ENCODE measurements around the gene GMPS. TPM values are rescaled to one million over a fixed set of nuclear protein-coding genes. Genes with fewer than 3 reads are reported as not detected.

The GMPS gene
- total RNA-seq, 1 donor from 2014 or later = 82.3 TPM

DNA sequence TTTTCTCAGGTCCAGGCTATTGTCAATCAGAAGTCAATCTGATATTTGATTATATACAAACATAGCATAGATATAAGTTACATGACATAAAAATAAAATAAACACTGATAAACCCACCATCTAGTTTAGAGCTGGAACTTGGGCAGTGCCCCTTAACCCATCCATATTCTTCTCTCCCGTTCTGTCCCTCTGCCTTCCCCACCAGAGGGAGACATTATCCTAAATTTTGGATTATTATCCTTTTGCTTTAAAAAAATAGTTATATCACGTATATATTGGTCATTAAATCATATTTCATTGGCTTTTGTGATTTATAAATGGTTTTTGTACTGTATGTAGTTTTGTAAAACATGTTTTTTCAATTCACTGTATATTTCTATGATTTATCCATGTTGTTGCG lies 107.9 kb downstream of the GMPS start:
- no peak overlapping the region for H3K4me3 Mint-ChIP-seq (ENCODE audit: unreplicated experiment)
- H3K4me1 Mint-ChIP-seq (ENCODE audit: low read depth, unreplicated experiment) = no peaks in the 10 kb centered on the region
- no peaks in the 10 kb centered on the region for H3K36me3 Mint-ChIP-seq (ENCODE audit: unreplicated experiment)
- no peak overlapping the region for H3K27ac Mint-ChIP-seq (ENCODE audit: unreplicated experiment)
- peaks cover 3% of the 10 kb centered on the region for H3K27me3 Mint-ChIP-seq (ENCODE audit: unreplicated experiment)
- peak; percentile 26 for TF ChIP-seq CTCF (IDR thresholded peaks at IDR 0.05; ENCODE audit: partially characterized antibody, unreplicated experiment)
- H3K9me3 Mint-ChIP-seq (ENCODE audit: unreplicated experiment) = no peaks in the 10 kb centered on the region
- no peak for DNase-seq

DNA sequence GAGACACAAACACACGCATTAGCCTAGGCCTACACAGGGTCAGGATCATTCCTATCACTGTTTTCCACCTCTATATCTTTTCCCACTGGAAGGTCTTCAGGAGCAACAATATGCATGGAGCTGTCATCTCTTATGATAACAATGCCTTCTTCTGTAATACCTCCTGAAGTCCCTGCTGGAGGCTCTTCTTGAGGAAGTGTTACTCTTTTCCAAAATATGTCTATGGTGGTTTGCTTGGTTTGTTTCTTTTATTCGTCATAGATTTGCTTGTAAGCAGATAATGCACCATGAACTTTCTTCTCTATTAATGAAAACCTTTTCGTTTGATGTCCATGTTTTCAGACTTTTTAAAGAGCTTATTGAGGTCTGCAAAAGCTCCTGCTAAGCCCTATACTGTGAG lies 109.3 kb downstream of the GMPS start:
- Mint-ChIP-seq H3K4me3 (ENCODE audit: unreplicated experiment) (no peak overlapping the region), H3K27me3 (ENCODE audit: unreplicated experiment) (peaks cover 3% of the 10 kb centered on the region), H3K9me3 (ENCODE audit: unreplicated experiment) (no peaks in the 10 kb centered on the region), H3K27ac (ENCODE audit: unreplicated experiment) (no peak overlapping the region), H3K4me1 (ENCODE audit: low read depth, unreplicated experiment) (peaks cover 4% of the 10 kb centered on the region), H3K36me3 (ENCODE audit: unreplicated experiment) (no peaks in the 10 kb centered on the region)
- DNase-seq = no peak
- no peak for TF ChIP-seq CTCF (IDR thresholded peaks at IDR 0.05; ENCODE audit: partially characterized antibody, unreplicated experiment)

DNA sequence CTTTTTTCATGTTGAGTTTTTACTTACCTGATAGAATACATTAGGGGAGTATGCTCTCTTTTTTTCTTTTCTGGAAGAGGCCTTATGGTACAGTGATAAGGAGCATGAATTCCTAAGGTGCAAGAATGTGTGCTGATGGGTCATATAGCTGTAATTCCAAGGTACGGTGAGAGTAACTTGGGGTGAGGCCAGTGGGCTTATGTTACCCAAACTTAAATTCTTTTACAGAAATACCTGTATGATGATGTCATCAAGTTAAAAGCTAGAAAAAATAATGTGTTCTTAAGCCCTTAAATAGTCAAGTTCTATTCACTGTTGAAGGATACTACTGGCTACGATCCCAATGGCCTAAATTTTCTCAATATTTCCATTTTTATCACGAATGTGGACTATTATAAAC lies 111.2 kb downstream of the GMPS start:
- TF ChIP-seq CTCF (IDR thresholded peaks at IDR 0.05; ENCODE audit: partially characterized antibody, unreplicated experiment) = no peak
- Mint-ChIP-seq H3K4me3 (ENCODE audit: unreplicated experiment) (no peak overlapping the region), H3K4me1 (ENCODE audit: low read depth, unreplicated experiment) (peaks cover 10% of the 10 kb centered on the region), H3K27me3 (ENCODE audit: unreplicated experiment) (no peaks in the 10 kb centered on the region), H3K36me3 (ENCODE audit: unreplicated experiment) (no peaks in the 10 kb centered on the region), H3K27ac (ENCODE audit: unreplicated experiment) (no peak overlapping the region), H3K9me3 (ENCODE audit: unreplicated experiment) (no peaks in the 10 kb centered on the region)
- DNase-seq = no peak

- H3K27me3 Mint-ChIP-seq (ENCODE audit: unreplicated experiment) = no peaks in the 10 kb centered on the region
- no peak for DNase-seq
- H3K36me3 Mint-ChIP-seq (ENCODE audit: unreplicated experiment) = no peaks in the 10 kb centered on the region
- no peak overlapping the region for H3K27ac Mint-ChIP-seq (ENCODE audit: unreplicated experiment)
- H3K4me3 Mint-ChIP-seq (ENCODE audit: unreplicated experiment) = no peak overlapping the region
- no peaks in the 10 kb centered on the region for H3K9me3 Mint-ChIP-seq (ENCODE audit: unreplicated experiment)
- H3K4me1 Mint-ChIP-seq (ENCODE audit: low read depth, unreplicated experiment) = peaks cover 10% of the 10 kb centered on the region
- TF ChIP-seq CTCF (IDR thresholded peaks at IDR 0.05; ENCODE audit: partially characterized antibody, unreplicated experiment) = no peak
These were observed 113.5 kb downstream of the GMPS start for GRCh38 chr3:155983834-155984474.

DNA sequence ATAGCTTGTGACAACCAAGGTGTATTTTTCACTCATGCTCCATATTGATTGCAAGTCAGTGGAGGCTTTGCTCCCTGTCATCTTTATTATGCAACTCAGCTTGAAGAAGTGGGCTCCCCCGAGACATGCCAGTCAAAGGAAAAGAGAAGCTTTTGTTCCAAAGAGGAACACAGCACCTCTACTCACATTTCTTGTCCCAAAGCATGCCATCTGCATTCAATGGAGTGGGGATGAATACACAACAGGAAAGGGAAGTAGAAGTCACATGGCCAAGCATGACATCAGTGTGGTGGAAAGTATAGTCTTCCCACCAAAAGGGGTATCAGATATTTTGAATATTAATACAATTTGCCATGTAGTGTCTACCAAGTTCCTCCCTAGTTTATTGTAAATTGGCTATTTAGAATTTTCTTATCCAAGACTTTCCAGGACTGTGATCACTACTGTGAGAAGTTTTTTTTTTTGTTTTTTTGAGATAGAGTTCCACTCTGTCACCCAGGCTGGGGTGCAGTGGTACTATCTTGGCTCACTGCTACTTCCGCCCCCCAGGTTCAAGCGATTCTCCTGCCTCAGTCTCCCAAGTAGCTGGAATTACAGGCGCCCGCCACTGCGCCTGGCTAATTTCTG lies 114.5 kb downstream of the GMPS start:
- peaks cover 10% of the 10 kb centered on the region for H3K4me1 Mint-ChIP-seq (ENCODE audit: low read depth, unreplicated experiment)
- no peak overlapping the region for H3K4me3 Mint-ChIP-seq (ENCODE audit: unreplicated experiment)
- H3K27me3 Mint-ChIP-seq (ENCODE audit: unreplicated experiment) = no peaks in the 10 kb centered on the region
- no peaks in the 10 kb centered on the region for H3K36me3 Mint-ChIP-seq (ENCODE audit: unreplicated experiment)
- H3K27ac Mint-ChIP-seq (ENCODE audit: unreplicated experiment) = peak overlapping the region; percentile 52
- no peak for TF ChIP-seq CTCF (IDR thresholded peaks at IDR 0.05; ENCODE audit: partially characterized antibody, unreplicated experiment)
- DNase-seq = no peak
- H3K9me3 Mint-ChIP-seq (ENCODE audit: unreplicated experiment) = no peaks in the 10 kb centered on the region

Data from glutamatergic neuron (in vitro differentiated cells).